HG03571 (cell line): ENCODE data around the gene PNKP.

Experiments used
- ATAC-seq: cut with Tn5 transposase; IDR thresholded peaks from one replicate; pipeline ENCODE4 v1.9.1; 2021; ENCODE audit not compliant: unreplicated experiment

The PNKP gene

DNA sequence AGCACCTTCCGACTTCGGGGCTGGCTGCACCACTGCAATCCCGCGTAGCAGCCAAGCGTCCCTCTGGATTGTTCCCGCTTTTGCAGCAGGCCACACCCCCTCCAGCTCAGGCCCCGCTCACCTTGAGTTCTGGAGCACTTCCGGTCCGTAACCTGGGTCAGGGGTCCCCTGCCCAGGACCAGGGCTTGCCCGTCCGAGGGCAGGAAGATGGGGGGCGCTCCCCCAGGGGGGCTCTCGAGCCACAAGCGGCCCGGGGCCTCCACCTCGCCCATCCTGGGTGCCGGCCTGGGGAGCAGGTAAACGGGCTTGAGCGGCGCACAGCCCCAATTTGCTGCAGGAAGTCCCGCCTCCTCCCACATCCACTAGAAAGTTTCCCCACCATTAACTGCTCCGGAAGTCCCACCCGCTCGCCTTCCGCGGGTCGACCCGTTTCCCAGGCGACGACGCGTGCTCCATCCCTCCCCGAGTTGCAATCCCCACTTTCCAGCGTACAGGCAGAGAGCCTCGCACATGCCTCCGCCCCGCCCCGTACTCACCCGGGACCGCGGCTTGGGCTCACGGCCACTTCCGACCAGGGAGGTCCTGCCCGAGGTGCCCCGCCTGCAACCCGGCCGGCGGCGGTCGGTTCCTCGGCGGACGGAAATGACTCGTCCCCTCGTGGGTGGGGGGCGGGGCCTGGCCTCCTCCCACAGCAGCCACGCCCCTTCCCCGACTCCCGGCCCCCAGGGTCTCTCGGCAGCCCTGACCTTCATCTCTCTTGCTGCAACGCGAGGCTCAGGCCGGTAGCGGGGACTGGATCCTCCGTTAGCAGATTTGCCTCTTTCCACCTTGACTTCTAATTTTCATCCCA is at the start of gene PNKP:
TSS of gene PNKP (minus strand) at position 644 of the 850 bp plus-strand sequence. CDS start at position 272, 372 bp downstream.
- ATAC-seq, result peak; percentile 40

DNA sequence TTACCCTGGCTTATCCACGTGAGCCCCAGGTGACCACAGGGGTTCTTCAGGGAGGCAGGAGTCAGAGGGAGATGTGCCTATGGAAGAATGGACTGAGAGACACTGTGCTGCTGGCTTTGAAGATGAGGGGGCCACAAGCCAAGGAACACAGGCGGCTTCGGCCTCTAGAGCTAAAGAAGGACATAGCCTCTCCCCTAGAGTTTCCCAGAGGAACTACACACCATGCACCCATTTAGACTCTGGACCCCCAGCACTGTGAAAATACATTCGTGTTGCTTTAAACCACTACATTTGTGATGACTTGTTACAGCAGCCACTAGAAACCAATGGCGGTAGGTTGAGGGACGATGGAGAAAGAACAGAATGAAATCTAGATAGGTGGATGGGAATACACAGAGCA is 47.9 kb upstream of the PNKP start:
- ATAC-seq, result no peak

DNA sequence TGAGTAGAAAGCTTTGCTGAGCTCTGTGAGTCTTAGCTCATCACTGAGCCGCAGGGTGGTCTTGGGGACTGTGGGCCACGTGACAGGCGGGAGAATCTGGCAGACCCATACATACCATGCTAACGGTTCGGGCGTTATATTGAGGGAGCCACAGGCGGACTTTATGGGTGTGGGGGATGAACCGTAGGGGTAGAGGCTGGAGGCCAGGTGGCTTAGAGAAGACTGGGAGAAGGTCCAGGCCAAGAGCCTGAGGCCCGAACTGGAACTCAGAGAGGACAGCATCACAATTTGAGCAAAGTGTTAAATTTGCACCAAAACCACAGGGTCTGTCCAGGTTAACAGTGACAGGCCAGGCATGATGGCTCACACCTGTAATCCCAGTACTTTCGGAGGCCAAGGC is 46.3 kb upstream of the PNKP start:
- ATAC-seq, result no peak

DNA sequence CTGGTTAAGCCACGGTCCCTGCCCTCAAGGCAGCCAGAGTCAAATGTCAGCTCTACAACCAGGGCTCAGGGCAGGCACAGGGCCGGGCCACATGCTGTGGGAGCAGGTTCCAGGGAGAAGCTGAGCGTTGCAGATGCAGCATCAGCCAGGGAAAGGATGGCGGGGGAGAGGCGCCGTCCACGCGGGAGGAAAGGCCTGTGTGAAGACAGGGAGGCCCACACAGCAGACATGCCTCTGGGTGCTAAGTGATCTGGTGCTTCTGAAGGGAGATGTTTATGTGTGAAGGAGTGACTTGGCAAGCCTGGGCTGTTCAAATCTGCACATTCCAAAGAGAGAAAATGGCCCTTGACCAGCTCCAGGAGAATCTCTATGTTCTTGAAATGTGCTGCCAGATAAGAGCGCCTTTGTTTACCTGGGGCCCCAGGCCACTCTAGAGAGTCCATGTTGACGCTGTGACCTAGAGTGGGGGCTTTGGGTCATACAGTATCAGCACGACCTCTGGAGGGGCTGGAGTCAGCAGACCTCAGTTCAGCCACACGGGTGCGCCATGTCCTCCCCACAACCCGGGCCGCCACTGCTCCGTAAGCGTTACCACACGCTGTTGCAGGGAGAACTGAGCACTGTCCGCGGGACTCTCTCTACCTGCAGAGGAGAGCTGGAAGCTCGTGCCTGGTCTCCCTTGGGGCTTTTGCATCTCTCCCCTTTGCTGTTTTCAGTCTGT is 45.7 kb upstream of the PNKP start:
- no peak for ATAC-seq

DNA sequence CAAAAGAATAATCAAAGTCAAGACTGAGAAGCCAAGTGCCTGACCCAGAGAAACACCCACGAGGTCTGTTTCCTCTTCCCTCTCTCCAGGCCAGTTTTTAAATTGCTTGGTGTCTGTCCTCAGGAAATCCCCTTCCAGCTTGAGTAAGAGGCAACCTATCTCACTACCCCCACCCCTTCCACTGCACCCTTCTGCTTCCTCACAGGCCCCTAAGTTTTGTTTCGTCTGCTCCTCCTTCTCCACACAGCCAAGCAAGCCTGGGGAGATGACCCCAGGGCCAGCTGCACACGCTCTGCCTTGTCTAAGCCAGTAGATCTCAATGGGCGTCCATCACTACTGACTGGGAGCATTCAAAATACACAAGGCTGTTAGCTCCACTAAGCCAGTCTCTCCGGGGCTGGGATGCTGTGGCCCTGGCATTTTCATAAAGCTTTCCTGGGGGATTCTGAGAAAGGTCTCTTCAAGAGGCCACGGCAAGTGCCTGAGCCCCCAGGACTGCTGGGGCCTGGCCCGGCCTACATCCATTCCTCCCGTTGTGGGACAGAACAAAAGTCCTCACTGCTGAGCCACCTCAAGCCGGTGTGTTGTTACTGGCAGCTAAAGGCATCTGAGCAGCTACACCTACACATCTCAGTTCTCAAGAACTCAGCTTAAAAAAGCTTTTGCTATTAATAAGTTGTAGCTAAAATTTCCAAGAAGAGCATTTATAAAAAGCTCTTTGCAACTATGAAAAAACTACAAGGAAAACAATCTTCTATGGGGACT is 44.2 kb upstream of the PNKP start:
- ATAC-seq, result peak; percentile 43

DNA sequence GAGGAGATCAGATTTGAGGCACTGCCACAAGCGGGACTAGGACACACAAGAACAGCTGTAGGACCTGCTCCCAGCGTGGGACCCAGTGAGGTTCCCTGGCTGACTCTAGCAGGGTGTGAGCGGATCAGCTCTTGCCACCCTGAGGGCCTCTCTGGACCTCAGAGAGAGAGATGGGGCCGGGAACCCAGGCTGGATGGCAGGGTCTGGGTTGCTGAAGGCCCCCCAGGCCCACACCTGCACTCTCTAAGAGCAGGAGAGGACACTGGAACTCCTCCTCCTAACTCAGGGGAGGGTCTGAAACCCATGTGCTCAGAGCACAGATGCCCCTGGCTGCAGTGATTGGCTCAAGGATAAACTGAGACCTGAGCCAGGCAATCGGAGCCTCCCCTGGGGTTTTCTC is 42.8 kb upstream of the PNKP start:
- ATAC-seq, result no peak

DNA sequence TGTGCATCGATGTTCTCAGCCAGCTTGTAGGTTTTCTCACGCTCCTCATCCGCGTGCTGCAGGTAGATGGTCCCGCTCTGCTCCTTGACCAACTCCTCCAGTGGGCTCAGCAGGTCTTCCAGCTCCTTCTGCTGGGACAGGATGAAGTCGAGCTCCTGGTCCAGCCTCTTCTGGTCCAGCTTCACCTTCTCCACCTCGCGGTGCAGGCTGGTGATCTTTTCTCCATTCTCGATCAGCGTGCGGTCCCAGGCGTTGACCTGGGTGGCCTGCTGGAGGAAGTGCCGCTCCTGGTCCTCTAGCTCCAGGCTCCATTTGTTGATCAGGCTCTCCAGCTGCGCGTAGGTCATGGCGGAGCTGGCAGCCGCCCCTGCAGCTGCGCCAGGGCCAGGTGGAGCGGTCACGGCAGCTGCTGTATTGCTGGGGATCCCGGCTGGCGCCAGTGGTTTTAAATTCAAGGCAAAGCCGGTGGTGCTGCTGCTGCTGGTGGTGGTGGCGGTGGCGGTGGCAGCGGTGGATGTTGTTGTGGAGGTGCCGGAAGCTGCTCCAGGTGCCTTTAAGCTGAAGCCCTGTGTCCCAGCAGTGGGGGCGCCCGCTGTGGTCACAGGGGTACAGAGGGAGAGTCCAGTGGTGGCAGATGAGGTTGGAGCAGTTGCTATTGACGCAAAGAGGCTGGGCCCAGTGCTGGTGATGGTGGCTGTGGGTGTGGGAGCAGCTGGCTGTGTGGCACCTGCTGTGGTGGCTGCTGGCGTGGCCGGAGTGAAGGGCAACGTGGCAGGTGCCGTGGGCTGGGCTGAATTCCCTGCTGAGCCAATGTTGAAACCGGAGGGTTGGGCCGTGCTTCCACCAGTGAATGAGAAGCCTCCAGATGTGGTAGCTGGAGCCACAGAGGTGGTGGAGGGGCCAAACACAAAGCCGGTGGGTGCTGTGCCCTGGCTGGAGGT is 41.4 kb upstream of the PNKP start:
- no peak for ATAC-seq

DNA sequence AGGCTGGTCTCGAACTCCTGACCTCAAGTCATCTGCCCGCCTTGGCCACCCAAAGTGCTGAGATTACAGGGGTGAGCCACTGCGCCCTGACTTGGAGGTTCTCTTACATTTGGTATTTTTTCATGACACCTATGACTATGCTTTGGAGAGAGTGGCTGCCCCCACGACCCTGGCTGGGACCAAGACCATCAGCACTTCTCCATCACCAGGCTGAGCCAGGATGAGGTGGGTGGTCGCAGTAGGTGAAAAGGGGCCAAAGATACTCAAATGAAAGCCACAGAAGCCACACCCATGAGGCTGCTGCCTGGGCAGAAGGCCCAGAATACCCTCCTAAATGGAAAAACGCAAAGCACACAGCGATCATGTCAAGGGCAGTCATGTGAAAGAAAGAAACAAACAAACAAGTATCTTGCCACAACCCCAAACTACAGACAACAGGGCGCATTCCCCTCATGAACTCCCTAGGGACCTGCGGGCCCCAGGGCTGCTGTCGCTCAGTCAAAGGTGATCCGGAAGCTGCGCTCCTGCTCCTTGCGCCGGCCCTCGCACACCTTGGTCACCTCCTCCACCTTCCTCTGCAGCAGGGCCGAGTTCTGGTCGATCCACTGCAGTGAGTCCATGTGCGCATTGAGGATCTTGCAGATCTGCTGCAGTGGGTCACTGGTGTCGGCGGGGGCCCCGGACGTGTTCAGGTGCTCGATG is 40.5 kb upstream of the PNKP start:
- no peak for ATAC-seq

DNA sequence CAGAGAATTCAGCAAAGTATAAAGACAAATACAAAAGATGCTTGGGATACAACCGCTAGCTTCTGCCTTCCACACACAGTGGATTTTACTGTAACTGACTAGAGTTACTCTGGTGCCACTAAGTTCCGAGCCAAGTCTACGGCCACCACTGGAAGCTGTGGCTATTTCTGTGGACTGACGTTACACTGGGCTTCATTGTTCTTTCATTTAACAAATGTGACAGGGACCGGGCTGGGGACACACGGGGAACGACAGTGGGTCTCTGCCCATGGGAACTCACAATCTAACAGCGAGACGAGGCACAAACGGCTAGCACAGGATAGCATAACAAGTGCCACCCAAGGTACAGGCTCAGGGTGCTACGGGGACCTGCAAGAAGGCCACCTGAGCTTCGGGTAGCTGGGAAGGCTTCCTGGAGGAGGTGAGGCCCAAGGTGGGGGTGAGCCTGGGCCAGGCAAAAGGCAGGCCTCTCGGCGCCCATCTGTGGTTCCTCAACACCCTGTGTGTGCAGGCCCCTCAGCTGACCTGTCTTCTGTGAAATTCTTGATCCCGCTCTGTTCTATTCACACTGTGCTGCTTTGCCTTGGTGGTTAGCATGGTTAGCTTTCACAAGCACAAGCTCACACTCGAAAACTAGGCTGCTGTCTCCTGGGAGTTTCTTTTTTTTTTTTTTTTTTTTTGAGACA is 39.6 kb upstream of the PNKP start:
- ATAC-seq, result no peak

DNA sequence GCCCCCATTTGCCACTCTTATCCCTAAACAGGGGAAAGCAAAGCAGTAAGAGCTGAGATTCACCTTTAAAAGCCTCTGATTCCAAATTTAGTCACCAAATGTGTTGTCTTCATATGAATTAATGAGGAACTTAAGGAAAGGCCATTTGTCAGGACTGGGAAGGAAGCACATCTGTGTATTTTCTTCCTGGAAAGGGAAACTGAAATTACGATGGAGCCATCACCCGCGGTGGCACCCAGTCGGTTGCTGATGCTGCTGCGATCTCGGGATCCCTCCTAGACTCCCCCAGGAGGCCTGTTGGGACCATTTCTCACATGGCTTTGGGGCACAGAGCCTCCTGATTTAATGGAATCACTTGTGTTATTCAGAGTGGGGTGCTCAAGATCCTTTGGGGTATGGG is 36.8 kb upstream of the PNKP start:
- no peak for ATAC-seq

DNA sequence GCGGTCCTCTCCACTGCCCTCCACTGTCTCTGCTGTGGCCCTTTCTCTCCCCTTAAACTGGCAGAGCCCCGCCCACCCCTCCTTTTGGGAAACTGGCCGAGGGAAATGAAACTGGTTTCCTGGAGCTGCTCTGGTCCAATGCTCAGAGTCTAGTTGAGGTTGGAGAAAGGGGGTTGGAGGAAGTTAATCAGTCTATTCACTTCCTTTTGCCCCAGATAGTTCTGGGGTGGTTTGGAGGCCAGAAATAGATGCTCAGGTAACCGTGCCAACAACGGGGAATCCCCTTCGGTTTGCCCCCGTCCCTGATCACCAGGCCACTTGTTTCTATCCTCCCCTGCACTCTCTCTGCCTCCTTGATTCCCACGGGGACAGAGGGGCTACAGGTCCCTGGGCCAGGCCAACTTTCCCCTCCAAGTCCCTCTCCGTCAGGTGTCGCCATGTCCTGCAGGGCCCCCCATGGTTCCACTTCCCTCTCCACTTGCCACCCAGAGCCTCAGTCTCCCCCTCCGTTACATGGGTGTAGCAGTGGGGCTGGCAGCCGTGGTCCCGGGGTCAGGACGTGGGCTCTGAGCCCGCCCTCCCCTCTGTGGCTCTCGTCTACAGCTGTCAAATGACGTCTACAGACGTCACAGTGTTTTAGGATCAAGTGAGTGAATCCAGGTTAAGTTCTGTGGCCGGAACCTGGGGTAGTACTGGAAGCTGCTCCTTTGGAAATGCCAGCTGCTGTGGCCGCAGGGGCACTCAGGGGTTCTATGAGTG is 29.7 kb upstream of the PNKP start, which contains the start of gene IL4I1:
TSS of gene IL4I1 (minus strand) at position 25 of the 759 bp plus-strand sequence. CDS start 727 bp downstream, outside the sequence.
- peak; percentile 44 for ATAC-seq

DNA sequence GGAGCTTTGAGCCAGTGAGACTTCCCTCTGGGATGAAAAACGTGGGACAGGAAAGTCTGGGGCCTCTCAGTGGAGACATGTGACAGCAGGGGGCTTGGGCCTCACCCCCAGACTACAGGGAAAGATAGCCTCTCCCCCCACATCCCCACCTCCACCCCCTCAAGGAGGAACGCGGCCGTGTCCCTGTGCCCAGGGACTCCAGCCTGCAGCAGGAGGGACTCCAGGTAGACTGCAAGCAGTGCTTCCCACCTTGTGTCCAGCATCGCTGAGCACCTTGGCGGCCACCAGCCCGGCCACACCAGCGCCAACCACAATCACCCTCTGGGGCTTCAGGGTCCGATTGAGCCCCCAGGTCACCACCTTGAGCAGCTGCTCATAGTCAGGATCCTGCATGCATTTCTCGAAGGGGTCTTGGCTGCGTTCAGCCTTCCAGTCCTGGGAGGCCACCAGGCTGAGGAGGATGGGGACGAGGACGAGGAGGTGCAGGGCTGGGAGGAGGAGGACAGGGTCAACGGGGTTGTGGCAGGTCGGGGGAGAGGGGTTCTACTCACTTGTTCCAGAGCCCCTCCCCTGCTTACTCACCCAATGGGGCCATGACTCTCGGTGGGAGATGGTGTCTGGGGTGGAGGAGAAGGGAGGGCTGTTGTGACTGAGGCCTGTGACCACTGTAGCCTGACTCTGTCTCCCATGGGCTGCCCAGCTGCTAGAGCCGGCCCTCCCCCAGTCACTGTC is 28.4 kb upstream of the PNKP start:
- ATAC-seq, result no peak

DNA sequence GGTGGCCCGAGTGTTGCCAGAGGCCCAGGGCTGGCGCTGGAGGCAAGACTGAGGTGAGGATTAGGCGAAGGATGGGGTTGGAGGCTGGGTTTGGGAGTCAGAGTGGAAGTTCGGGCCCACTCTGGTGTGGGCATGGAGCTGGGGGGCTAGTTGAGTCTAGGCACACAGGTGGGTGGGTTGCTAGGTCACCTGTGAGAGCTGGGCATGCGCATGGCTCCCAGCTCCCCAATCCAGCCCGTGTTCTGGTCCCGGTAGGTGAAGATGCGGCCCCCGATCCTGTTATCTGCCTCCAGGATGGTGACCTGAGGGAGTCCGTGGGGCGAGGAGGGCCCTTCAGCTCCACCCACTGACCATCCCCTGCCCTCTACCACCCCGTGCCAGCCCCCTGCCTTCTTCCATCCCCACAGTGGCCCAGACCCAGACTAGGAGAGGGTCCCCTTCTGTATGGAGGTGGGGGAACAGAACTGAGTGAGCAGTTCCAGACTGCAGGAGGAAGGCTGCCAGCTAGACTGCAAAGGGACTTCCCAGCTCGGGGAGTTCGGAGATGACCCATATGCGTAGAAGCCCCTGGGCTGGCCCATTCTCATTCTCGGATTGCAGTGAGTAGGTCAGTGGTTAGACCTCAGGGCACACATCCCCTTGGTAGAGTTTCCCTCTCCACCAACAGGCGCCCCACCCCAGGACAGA is 27.6 kb upstream of the PNKP start:
- ATAC-seq, result no peak

DNA sequence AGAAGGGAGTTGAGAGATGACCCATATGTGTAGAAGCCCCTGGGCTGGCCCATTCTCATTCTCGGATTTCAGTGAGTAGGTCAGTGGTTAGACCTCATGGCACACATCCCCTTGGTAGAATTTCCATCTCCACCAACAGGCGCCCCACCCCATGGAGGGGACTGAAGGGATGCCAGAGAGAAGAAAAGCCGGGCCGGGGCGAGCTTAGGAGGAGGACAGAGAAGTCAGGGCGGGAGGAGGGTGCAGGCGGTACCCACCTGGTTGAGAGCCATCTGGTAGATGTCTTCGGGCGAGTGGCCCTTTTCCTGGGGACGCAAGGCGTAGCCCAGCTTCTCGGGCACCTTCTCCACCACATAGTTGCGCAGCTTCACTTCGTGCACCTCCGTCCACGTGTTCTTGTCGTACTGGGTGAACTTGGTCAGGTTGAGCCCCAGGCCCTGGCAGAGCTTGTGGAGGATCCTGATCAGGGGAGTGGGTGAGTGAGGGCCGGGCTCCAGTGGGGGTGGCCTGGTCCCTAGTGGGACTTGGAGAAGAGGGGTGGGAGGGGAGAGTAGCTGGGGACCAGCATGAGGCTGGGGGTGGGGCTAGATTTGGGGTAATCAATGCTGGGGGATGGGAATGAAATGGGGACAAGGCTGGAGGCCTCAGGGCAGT is 26.8 kb upstream of the PNKP start:
- ATAC-seq, result no peak

DNA sequence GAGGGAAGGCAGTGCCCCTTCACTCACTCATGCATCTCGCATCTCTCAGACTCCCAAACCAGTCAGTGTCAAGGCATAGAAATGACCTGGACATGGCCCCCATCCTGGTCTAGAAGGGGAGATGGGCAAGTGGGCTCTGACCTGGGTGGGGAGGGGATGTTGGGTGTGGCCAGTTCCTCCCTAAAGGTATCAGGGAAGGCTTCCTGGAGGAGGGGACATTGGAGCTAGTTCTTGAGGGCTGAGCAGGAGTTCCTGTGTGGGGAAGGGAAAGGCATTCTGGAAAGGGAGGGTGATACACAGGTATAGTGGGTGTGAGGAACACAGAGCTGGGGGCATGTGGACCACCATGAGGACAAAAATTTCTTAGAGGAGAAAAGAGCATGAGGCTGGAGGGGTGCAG is 25.3 kb upstream of the PNKP start:
- ATAC-seq, result no peak

DNA sequence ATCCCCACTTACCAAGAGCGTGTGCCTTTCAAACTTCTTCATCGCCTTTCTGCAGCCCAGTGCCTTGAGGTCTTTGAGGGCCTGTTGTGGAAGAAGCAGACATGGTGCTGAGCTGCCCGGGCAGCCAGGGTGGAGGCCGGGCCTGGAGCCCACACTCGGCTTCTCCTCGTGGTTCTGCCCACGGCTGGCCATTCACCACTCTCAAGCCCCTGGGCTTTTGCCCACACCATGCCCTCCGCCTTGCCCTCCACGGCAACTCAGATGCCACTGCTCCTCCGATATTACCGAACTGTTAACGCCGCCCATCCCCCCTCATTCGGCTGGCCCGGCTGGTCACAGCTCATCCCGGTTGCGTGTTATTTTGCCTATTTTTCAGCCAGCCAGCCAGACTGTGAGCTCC is 24.0 kb upstream of the PNKP start:
- no peak for ATAC-seq
